ENCODE results near the gene RASGRP3. TPM values are rescaled to one million over a fixed set of nuclear protein-coding genes. Genes with fewer than 3 reads are reported as not detected.
A peak's percentile ranks its signal among the peaks of the same experiment; 100 is the strongest.

The RASGRP3 gene
- total and polyA plus RNA-seq, 11 donors = 17.7 to 73.3 (median 61.4) TPM

GRCh38 chr2:33509908-33510585 lies 33.6 kb downstream of the RASGRP3 start:
- H3K27me3 ChIP-seq = no peaks in the 10 kb centered on the region
- H3K36me3 ChIP-seq = peaks cover 0 to 17% (median 2%) of the 10 kb centered on the region in 9 donors
- DNase-seq = no peak
- no peak overlapping the region for H3K4me3 ChIP-seq
- TF ChIP-seq POLR2A (IDR thresholded peaks at IDR 0.05) (no peak), CTCF (IDR thresholded peaks at IDR 0.05) (no peak)
- intact Hi-C loops (cut with DNase I) = no loop called here
- peaks cover 0 to 37% (median 17%) of the 10 kb centered on the region in 12 donors for H3K4me1 ChIP-seq
- no peaks in the 10 kb centered on the region for H3K9me3 ChIP-seq
- 65 to 67% (median 65%) methylated on average over 5 of the region's 5 CpGs for WGBS, 4 donors
- peak overlapping the region in 1 of 12 donors; percentile 36 for H3K27ac ChIP-seq
- no peak for ATAC-seq

GRCh38 chr2:33510586-33510968 lies 34.1 kb downstream of the RASGRP3 start:
- DNase-seq (no peak), ATAC-seq (no peak)
- Histone ChIP-seq H3K4me1 (peaks cover 0 to 37% (median 17%) of the 10 kb centered on the region in 12 donors), H3K4me3 (no peak overlapping the region), H3K9me3 (no peaks in the 10 kb centered on the region), H3K36me3 (peaks cover 0 to 23% (median 8%) of the 10 kb centered on the region in 9 donors), H3K27me3 (no peaks in the 10 kb centered on the region), H3K27ac (no peak overlapping the region)
- 78 to 90% (median 85%) methylated on average over 4 of the region's 4 CpGs for WGBS, 4 donors
- no peak for TF ChIP-seq POLR2A (IDR thresholded peaks at IDR 0.05)
- no peak for TF ChIP-seq CTCF (IDR thresholded peaks at IDR 0.05)
- intact Hi-C loops (cut with DNase I) = no loop called here

- 94 to 100% (median 97%) methylated on average over 1 of the region's 1 CpG for WGBS, 4 donors
- DNase-seq = no peak
- peaks cover 0 to 28% (median 13%) of the 10 kb centered on the region in 9 donors for H3K36me3 ChIP-seq
- H3K4me1 ChIP-seq = peaks cover 0 to 34% (median 13%) of the 10 kb centered on the region in 12 donors
- intact Hi-C loops (cut with DNase I) = no loop called here
- H3K9me3 ChIP-seq = no peaks in the 10 kb centered on the region
- no peak for TF ChIP-seq POLR2A (IDR thresholded peaks at IDR 0.05)
- no peak for TF ChIP-seq CTCF (IDR thresholded peaks at IDR 0.05)
- no peak overlapping the region for H3K27ac ChIP-seq
- H3K4me3 ChIP-seq = no peak overlapping the region
- no peak for ATAC-seq
- no peaks in the 10 kb centered on the region for H3K27me3 ChIP-seq
Measured at GRCh38 chr2:33511141-33511540, 34.7 kb downstream of the RASGRP3 start.

GRCh38 chr2:33512112-33512511 lies 35.7 kb downstream of the RASGRP3 start:
- Histone ChIP-seq H3K27me3 (no peaks in the 10 kb centered on the region), H3K4me3 (no peak overlapping the region), H3K36me3 (peaks cover 0 to 38% (median 15%) of the 10 kb centered on the region in 9 donors), H3K4me1 (peaks cover 0 to 31% (median 10%) of the 10 kb centered on the region in 12 donors), H3K9me3 (no peaks in the 10 kb centered on the region), H3K27ac (no peak overlapping the region)
- DNase-seq = no peak
- ATAC-seq = no peak
- TF ChIP-seq POLR2A (IDR thresholded peaks at IDR 0.05) = no peak
- no peak for TF ChIP-seq CTCF (IDR thresholded peaks at IDR 0.05)
- WGBS, 4 donors = 70 to 85% (median 81%) methylated on average over 5 of the region's 5 CpGs
- intact Hi-C loops (cut with DNase I) = no loop called here
